Endothelial cell of umbilical vein (primary cell): Measurements from ENCODE around the gene TKT. TPM values are rescaled to one million over a fixed set of nuclear protein-coding genes. Genes with fewer than 3 reads are reported as not detected.

Experiments
- BruUV-seq: library from RNA; stranded (reverse); fragments of 400-500 nt; replicated peaks from 2 replicates; lab custom pipeline; 2021; lab: Mats Ljungman, UMichigan
- CTCF ChIA-PET: fragments of 300-600, 350-600 bp; sonication (Branson Sonifier 250); formaldehyde crosslinking; loops from one replicate; lab custom pipeline; 2021; ENCODE audit warnings: antibody characterized with exemption, inconsistent platforms; lab: Charles Lee
- POLR2A ChIA-PET: fragments of 300-600, 350-600 bp; sonication (Branson Sonifier 250); formaldehyde crosslinking; loops from one replicate; lab custom pipeline; 2021; ENCODE audit warnings: antibody characterized with exemption, inconsistent platforms; lab: Charles Lee
- DNase-seq: peaks from one replicate; pipeline ENCODE4 v3.0.0-alpha.2; 2011; ENCODE audit warnings: low read depth, low spot score
- FAIRE-seq: peaks from 2 replicates; lab custom pipeline; 2011; peaks lifted over from hg19 to GRCh38; lab: Jason Lieb, UNC
- H2AFZ ChIP-seq: 2 replicates; pipeline ENCODE4 v1.6.0; 2012; ENCODE audit warnings: low read depth, low read length, control low read depth, inconsistent platforms
- H3K27ac ChIP-seq: 2 replicates; pipeline ENCODE4 v1.5.1; 2011; ENCODE audit warnings: low read depth, mild to moderate bottlenecking, control low read depth, low read length, moderate library complexity; ENCODE audit not compliant: insufficient read depth
- H3K27me3 ChIP-seq, 2 experiments: 2 replicates each; pipeline versions ENCODE4 v1.6.0 to v1.6.1; 2011; ENCODE audit warnings: low read length in 2 of 2, mixed read lengths in 1 of 2; ENCODE audit not compliant: control insufficient read depth in 2 of 2, insufficient read depth in 2 of 2
- H3K36me3 ChIP-seq, 2 experiments: 2 replicates in 1 of 2; 3 replicates in 1 of 2; pipeline ENCODE4 v1.5.1; 2011; ENCODE audit warnings: low read length in 2 of 2, mild to moderate bottlenecking in 1 of 2, moderate library complexity in 1 of 2; ENCODE audit not compliant: control insufficient read depth in 2 of 2, insufficient read depth in 2 of 2; ENCODE audit errors: extremely low read depth in 1 of 2
- H3K4me1 ChIP-seq: 3 replicates; pipeline ENCODE4 v1.5.1; 2011; ENCODE audit warnings: mild to moderate bottlenecking, low read length; ENCODE audit not compliant: control insufficient read depth, insufficient read depth; ENCODE audit errors: extremely low read depth
- H3K4me2 ChIP-seq: 2 replicates; pipeline ENCODE4 v1.6.1; 2011; ENCODE audit warnings: low read length, control low read depth, mixed read lengths; ENCODE audit not compliant: insufficient read depth
- H3K4me3 ChIP-seq, 3 experiments: fragments of 200-600 bp in 1 of 3; sonication (generic), shearing (Covaris generic) in 1 of 3; replicated peaks in 1 of 3; 2 replicates each; pipeline ENCODE4 v1.5.1; 2011 to 2016; ENCODE audit warnings: control low read depth in 3 of 3, low read length in 3 of 3, mild to moderate bottlenecking in 2 of 3, inconsistent platforms in 1 of 3, low read depth in 1 of 3, moderate library complexity in 1 of 3; ENCODE audit not compliant: insufficient read depth in 1 of 3
- H3K79me2 ChIP-seq: 2 replicates; pipeline ENCODE4 v1.6.0; 2012; ENCODE audit warnings: low read length, inconsistent platforms; ENCODE audit not compliant: control insufficient read depth, insufficient read depth
- H3K9ac ChIP-seq: replicated peaks from 2 replicates; pipeline ENCODE3; 2011; ENCODE audit warnings: low read length, control low read depth; ENCODE audit not compliant: insufficient read depth; ENCODE audit errors: extremely low read depth
- H3K9me1 ChIP-seq: replicated peaks from 3 replicates; pipeline ENCODE4 v1.6.0; 2011; ENCODE audit warnings: mild to moderate bottlenecking, low read length; ENCODE audit not compliant: control insufficient read depth, insufficient read depth; ENCODE audit errors: extremely low read depth
- H3K9me3 ChIP-seq: replicated peaks from 2 replicates; pipeline ENCODE4 v1.5.1; 2012; ENCODE audit warnings: low read length, inconsistent platforms; ENCODE audit not compliant: control insufficient read depth, insufficient read depth
- H4K20me1 ChIP-seq: replicated peaks from 2 replicates; pipeline ENCODE3; 2011; ENCODE audit warnings: mild to moderate bottlenecking, low read length; ENCODE audit not compliant: control insufficient read depth, insufficient read depth; ENCODE audit errors: extremely low read depth
- CTCF ChIP-seq, 2 donors: IDR thresholded peaks; 1 replicate in 1 of 2; 2 replicates in 1 of 2; pipeline ENCODE4 v1.5.1; 2011; ENCODE audit warnings: low read length in 2 of 2, mild to moderate bottlenecking in 2 of 2, moderate library complexity in 2 of 2, control low read depth in 1 of 2, inconsistent platforms in 1 of 2, low read depth in 1 of 2; ENCODE audit not compliant: insufficient read depth in 1 of 2; ENCODE audit errors: extremely low read depth in 1 of 2
- EZH2 ChIP-seq: IDR thresholded peaks from 2 replicates; pipeline ENCODE4 v1.6.1; 2012; ENCODE audit warnings: borderline replicate concordance, low read depth, mild to moderate bottlenecking, moderate library complexity, low read length, inconsistent platforms; ENCODE audit not compliant: severe bottlenecking
- FOS ChIP-seq: IDR thresholded peaks from 2 replicates; pipeline ENCODE4 v1.6.1; 2011; ENCODE audit warnings: mild to moderate bottlenecking, low read length, moderate library complexity, borderline replicate concordance; ENCODE audit not compliant: insufficient read depth
- GATA2 ChIP-seq: IDR thresholded peaks from 2 replicates; pipeline ENCODE4 v1.7.0; 2011; ENCODE audit warnings: low read depth, mild to moderate bottlenecking, moderate library complexity, mixed read lengths, low read length; ENCODE audit not compliant: insufficient read length, insufficient read depth
- JUN ChIP-seq: IDR thresholded peaks from 2 replicates; pipeline ENCODE4 v1.6.1; 2011; ENCODE audit warnings: borderline replicate concordance, low read depth; ENCODE audit not compliant: insufficient read length, insufficient read depth
- MAX ChIP-seq: IDR thresholded peaks from 2 replicates; pipeline ENCODE4 v1.6.1; 2011; ENCODE audit not compliant: insufficient read depth, insufficient read length
- MYC ChIP-seq: IDR thresholded peaks from one replicate; pipeline ENCODE4 v1.6.1; 2011; ENCODE audit warnings: mild to moderate bottlenecking, low read depth, low read length
- POLR2A ChIP-seq: IDR thresholded peaks from 2 replicates; pipeline ENCODE4 v1.6.1; 2012; ENCODE audit warnings: low read depth, mild to moderate bottlenecking, control low read depth, low read length
- POLR2AphosphoS5 ChIP-seq: IDR thresholded peaks from 2 replicates; pipeline ENCODE4 v1.6.1; 2012; ENCODE audit warnings: low read depth, mild to moderate bottlenecking, control low read depth, low read length, moderate library complexity; ENCODE audit not compliant: insufficient read depth
- dilution Hi-C: fragments of 300-500 bp; cut with MboI; formaldehyde crosslinking; loops from one replicate; pipeline ENCODE4 v1.15.0; 2019; ENCODE audit warnings: low sequenced_read_pairs; ENCODE audit not compliant: extremely low pct_ligation_motif_present
- intact Hi-C: fragments of 100-400 bp; cut with micrococcal nuclease; formaldehyde crosslinking; loops from one replicate; pipeline ENCODE4 v1.10.0; 2022
- polyA plus RNA-seq, 4 experiments: library from polyadenylated mRNA; depleted of rRNA in 3 of 4; stranded (reverse) in 3 of 4; unstranded in 1 of 4; fragments of >200 nt; gene quantifications; 2 replicates each; pipeline versions ENCODE4 v1.2.1 to v1.2.3, GENCODE V29; 2011 to 2012; ENCODE audit warnings: missing spikeins in 1 of 4
- total RNA-seq: library from RNA; stranded (reverse); gene quantifications from 2 replicates; pipeline ENCODE4 v1.2.3, GENCODE V29; 2021

Gene TKT
- total and polyA plus RNA-seq, 2 donors (not counting 3 experiments of a cell fraction or from before 2014, with no cell fraction given), result 287 to 586 TPM

GRCh38 chr3:53187430-53187829, 68.4 kb downstream of the TKT start:
- H3K4me1 ChIP-seq, result no peaks in the 10 kb centered on the region
- H3K4me3 ChIP-seq, result no peak overlapping the region
- H3K27me3 ChIP-seq, result no peaks in the 10 kb centered on the region
- no peak overlapping the region for H3K4me2 ChIP-seq
- peaks cover 0 to 3% of the 10 kb centered on the region in 2 experiments for H3K36me3 ChIP-seq
- FAIRE-seq (no peak), DNase-seq (no peak)
- CTCF ChIA-PET, result interaction anchor here (1.3 kb wide), 1 partner anchor 9 kb away, joined by 3 read pairs; no protein-coding TSS in a partner anchor
- no TSS peak for BruUV-seq
- dilution Hi-C loops, result no loop called here
- no peaks in the 10 kb centered on the region for H3K9me3 ChIP-seq
- no peaks in the 10 kb centered on the region for H4K20me1 ChIP-seq
- POLR2A ChIA-PET, result no interaction called here
- no peak overlapping the region for H3K9ac ChIP-seq
- no peak overlapping the region for H3K27ac ChIP-seq
- no peaks in the 10 kb centered on the region for H3K79me2 ChIP-seq
- TF ChIP-seq POLR2A, result no peak
- no peak for TF ChIP-seq JUN
- no peak for TF ChIP-seq FOS
- TF ChIP-seq EZH2, result no peak
- no peak for TF ChIP-seq MYC
- TF ChIP-seq MAX, result no peak
- TF ChIP-seq GATA2, result no peak
- TF ChIP-seq CTCF (IDR thresholded peaks at IDR 0.05; ENCODE audit: extremely low read depth in 1 of 2, insufficient read depth in 1 of 2, low read depth in 1 of 2, low read length in 2 of 2), result no peak
- no peak for TF ChIP-seq POLR2AphosphoS5
- no peak overlapping the region for H2AFZ ChIP-seq
- intact Hi-C loops, result no loop called here
- H3K9me1 ChIP-seq, result no peaks in the 10 kb centered on the region
